NB4 (cell line): ENCODE data around the gene YJU2.

Experiments
- CTCF ChIP-seq: IDR thresholded peaks from one replicate; pipeline ENCODE4 v1.5.1; 2012; ENCODE audit warnings: low read depth, low read length
- MYC ChIP-seq: IDR thresholded peaks from 2 replicates; pipeline ENCODE4 v1.6.1; 2011; ENCODE audit warnings: low read depth, low read length
- POLR2A ChIP-seq: IDR thresholded peaks from 2 replicates; pipeline ENCODE4 v1.6.1; 2011; ENCODE audit warnings: mild to moderate bottlenecking; ENCODE audit not compliant: insufficient read length; ENCODE audit errors: extremely low read depth
- TF ChIP-seq, protein P1 (sequence below): IDR thresholded peaks from 2 replicates; pipeline ENCODE4 v1.6.1; 2011; ENCODE audit warnings: low read depth, low read length

DNA sequence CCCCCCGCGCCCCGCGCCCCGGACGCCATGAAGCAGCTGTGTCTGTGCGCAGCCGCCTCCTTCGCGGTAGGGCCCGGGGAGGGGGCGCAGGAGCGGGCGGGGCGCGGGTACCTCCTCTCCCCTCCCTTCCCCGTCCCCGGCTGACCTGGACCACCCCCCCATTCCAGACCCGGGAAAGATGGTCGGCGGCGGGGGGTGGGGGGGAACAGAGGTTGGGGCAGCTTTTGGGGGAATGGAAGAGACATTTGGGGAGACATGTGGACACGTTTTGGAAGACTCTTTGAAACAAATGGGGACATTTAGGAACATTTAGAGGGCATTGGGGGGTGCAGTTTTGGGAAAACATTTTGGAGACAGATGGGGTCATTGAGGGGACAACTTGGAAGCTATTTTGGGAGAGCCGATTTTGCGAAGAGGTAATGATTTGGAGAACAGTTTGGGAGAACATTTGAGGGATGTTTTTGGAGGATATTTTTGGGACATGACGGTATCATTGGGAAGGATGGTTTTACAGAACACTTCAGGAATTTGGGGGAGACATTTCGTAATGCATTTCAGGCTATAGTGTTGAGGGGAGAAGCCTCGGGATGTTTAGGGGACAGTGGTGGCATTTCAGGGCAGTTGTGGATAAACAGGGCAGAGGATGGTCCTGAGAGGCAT, 48.3 kb upstream of the YJU2 start:
- TF ChIP-seq POLR2A (no peak), CTCF (no peak), MYC (no peak)
- TF ChIP-seq, protein P1, sequence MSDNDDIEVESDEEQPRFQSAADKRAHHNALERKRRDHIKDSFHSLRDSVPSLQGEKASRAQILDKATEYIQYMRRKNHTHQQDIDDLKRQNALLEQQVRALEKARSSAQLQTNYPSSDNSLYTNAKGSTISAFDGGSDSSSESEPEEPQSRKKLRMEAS: no peak
